Upper lobe of left lung (tissue), 4 donors: ENCODE results near the gene PID1.

Experiments used
- EP300 ChIP-seq, 4 donors: sonication (generic); formaldehyde crosslinking; IDR thresholded peaks; one replicate each; pipeline ENCODE4 v1.5.1; 2017; ENCODE audit warnings: antibody characterized with exemption in 4 of 4, control low read depth in 2 of 4
- POLR2AphosphoS5 ChIP-seq, 2 donors: sonication (generic); formaldehyde crosslinking; IDR thresholded peaks; one replicate each; pipeline ENCODE4 v1.5.1; 2017; ENCODE audit warnings: antibody characterized with exemption in 2 of 2
- TF ChIP-seq, protein P1 (sequence below), 6 experiments: fragments of 450-650 bp in 4 of 6; fragments of 200-600 bp in 2 of 6; sonication (generic) in 2 of 6; IDR thresholded peaks; one replicate each; pipeline ENCODE4 v1.5.1; 2016 to 2019; ENCODE audit warnings: antibody characterized with exemption in 6 of 6

DNA sequence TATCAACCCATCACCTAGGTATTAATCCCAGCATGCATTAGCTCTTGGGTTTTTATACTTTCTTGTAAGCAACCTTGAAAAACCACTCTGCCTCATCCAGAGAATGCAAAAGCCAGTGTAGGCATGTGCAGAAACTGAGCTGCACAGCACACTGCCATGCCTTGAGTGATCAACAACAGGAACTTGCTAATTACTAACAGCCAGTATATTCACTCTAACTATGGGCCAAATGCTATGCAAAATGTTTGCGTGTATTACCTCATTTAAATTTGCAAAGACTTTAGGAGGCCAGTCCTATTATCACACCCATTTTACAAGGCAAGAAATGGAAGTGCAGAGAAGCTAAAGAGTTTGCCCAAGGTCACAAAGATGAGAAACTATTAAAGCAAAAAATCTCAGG lies 169.8 kb downstream of the PID1 start:
- TF ChIP-seq, protein P1, sequence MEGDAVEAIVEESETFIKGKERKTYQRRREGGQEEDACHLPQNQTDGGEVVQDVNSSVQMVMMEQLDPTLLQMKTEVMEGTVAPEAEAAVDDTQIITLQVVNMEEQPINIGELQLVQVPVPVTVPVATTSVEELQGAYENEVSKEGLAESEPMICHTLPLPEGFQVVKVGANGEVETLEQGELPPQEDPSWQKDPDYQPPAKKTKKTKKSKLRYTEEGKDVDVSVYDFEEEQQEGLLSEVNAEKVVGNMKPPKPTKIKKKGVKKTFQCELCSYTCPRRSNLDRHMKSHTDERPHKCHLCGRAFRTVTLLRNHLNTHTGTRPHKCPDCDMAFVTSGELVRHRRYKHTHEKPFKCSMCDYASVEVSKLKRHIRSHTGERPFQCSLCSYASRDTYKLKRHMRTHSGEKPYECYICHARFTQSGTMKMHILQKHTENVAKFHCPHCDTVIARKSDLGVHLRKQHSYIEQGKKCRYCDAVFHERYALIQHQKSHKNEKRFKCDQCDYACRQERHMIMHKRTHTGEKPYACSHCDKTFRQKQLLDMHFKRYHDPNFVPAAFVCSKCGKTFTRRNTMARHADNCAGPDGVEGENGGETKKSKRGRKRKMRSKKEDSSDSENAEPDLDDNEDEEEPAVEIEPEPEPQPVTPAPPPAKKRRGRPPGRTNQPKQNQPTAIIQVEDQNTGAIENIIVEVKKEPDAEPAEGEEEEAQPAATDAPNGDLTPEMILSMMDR (IDR thresholded peaks at IDR 0.05) = no peak
- TF ChIP-seq EP300 (IDR thresholded peaks at IDR 0.05) (no peak), POLR2AphosphoS5 (IDR thresholded peaks at IDR 0.05) (no peak)
